T-helper 9 cell (primary cell): Measurements from ENCODE around the gene AKR1C4.
"Not testable (repeated sequence)": the region's sequence is repeated elsewhere in the genome, so short reads cannot be mapped to it uniquely, and the experiment has no call there.

Experiments
- DNase-seq: peaks from one replicate; pipeline ENCODE4 v3.0.0-alpha.2; 2020

Gene AKR1C4

GRCh38 chr10:5209776-5210175, 13.1 kb downstream of the AKR1C4 start:
- DNase-seq: not testable (repeated sequence)

- DNase-seq: not testable (repeated sequence)
Observed at GRCh38 chr10:5210261-5210660, 13.6 kb downstream of the AKR1C4 start.

DNA sequence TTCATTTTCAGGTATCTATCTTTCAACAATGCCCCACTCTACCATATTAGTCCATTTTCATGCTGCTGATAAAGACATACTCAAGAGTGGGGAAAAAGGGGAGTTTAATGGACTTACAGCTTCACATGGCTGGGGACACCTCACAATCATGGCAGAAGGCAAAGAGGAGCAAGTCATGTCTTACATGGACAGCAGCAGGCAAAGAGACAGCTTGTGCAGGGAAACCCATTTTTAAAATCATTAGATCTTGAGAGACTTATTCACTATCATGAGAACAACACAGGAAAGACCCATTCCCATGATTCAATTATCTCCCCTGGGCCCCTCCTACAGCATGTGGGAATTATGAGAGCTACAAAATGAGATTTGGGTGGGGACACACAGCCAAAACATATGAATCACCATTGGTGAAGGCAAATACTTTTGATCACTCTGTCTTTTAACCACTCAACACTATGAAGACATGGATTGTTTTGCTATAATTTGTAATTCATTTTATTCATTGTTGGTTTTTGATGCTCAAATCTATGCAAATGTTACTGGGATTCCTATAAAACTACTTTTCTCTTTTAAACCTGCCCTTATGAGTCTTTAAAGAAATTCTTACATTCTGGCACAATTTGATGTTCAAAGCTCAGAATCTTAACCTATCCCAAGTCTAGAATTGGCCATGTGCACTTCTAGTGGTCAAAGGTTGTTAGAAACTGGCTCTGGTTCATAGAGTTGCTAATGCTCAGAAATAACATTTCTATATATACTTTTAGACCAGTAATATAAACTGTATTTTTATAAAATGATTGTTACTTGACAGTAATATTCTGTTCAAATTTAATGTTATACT, 15.3 kb downstream of the AKR1C4 start:
- DNase-seq: no peak

DNA sequence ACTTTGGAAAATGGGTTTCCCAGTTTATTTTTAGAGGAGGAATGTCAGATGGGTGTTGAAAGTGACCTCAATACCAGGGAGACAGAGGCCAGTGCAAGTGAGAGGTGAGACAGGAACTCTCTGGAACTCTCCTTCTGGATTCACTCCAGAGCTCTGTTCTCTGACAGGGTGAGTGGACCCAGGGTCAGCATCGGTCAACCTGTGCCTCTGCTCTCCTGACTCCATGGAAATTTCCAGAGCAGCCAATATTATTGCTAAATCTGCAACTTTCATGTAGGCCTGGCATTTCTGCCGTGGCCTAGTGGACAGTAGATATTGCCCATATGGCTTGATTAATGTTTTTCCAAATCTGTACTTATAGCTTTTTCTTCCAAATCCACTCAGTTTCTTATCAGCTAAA, 20.2 kb downstream of the AKR1C4 start:
- DNase-seq: no peak

DNA sequence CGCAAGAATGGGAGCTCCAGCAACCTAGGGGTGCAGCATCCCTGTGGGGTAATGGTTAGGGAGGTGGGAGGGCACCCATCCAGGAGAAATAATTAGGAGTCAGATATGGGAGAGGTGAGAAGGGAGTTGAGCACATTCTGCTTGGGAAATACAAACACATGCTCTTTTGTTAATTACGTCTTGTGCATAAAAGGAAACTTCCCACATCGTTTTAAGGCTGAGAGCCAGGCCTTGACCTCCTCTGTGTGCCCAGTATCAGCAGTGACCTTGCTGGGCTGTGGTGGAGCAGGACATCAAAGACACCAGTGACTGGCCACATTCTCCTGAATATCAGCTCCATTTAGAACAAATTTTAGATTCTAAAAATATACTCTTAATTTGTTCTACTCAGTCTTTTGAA, 22.6 kb downstream of the AKR1C4 start:
- no peak for DNase-seq

DNA sequence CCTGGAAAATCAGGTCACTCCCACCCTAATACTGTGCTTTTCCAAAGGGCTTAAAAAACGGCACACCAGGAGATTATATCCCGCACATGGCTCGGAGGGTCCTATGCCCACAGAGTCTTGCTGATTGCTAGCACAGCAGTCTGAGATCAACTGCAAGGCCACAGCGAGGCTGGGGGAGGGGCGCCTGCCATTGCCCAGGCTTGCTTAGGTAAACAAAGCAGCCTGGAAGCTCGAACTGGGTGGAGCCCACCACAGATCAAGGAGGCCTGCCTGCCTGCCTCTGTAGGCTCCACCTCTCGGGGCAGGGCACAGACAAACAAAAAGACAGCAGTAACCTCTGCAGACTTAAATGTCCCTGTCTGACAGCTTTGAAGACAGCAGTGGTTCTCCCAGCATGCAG, 26.3 kb downstream of the AKR1C4 start:
- not testable (repeated sequence) for DNase-seq

- no peak for DNase-seq
Observed at GRCh38 chr10:5229019-5229418, 32.4 kb downstream of the AKR1C4 start.

DNA sequence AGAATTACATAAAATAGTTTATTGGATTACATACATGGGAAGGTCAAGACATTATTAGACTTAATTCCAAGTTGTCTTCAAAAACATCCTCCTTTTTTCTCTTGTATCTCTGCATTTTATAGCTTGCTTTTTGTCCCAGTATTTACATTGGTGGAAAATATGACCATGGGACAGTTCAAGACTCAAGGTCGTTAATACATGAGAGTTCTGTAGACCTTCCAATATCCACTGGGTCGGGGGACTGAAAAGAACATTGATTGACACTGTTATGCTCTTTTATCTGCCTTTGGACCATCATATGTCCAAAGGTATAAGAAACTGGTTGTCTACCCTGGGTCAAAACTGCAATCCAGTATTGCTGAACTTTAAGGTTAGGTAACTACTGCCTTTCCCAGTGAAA, 36.7 kb downstream of the AKR1C4 start:
- no peak for DNase-seq

GRCh38 chr10:5234106-5234860, 37.6 kb downstream of the AKR1C4 start:
- DNase-seq: no peak

DNA sequence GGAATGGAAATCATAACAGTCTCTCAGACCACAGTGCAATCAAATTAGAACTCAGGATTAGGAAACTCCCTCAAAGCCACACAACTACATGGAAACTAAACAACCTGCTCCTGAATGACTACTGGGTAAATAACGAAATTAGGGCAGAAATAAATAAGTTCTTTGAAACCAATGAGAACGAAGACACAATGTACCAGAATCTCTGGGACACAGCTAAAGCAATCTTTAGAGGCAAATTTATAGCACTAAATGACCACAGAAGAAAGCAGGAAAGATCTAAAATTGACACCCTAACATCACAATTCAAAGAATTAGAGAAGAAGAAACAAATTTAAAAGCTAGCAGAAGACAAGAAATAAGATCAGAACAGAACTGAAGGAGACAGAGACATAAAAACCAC, 40.9 kb downstream of the AKR1C4 start:
- not testable (repeated sequence) for DNase-seq

DNA sequence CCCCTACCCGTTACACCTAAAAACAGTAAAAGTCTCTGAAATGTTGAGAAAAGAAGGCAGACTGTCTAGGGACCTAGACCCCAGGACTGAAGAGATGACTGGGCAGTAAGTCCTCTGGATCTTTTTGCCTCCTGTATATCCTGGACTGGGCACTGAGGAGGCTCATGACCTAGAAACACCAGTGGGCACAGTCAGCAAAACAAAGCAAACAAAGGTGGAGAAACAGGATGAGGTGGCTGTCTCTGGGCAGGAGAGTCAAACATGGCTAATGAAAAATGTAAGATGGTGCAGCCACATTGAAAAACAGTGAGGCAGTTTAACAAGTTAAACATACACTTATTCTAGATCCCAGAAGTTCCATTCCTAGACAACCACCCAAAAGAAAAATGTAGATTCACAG, 45.9 kb downstream of the AKR1C4 start:
- no peak for DNase-seq

GRCh38 chr10:5243521-5243987, 46.9 kb downstream of the AKR1C4 start:
- DNase-seq: no peak

DNA sequence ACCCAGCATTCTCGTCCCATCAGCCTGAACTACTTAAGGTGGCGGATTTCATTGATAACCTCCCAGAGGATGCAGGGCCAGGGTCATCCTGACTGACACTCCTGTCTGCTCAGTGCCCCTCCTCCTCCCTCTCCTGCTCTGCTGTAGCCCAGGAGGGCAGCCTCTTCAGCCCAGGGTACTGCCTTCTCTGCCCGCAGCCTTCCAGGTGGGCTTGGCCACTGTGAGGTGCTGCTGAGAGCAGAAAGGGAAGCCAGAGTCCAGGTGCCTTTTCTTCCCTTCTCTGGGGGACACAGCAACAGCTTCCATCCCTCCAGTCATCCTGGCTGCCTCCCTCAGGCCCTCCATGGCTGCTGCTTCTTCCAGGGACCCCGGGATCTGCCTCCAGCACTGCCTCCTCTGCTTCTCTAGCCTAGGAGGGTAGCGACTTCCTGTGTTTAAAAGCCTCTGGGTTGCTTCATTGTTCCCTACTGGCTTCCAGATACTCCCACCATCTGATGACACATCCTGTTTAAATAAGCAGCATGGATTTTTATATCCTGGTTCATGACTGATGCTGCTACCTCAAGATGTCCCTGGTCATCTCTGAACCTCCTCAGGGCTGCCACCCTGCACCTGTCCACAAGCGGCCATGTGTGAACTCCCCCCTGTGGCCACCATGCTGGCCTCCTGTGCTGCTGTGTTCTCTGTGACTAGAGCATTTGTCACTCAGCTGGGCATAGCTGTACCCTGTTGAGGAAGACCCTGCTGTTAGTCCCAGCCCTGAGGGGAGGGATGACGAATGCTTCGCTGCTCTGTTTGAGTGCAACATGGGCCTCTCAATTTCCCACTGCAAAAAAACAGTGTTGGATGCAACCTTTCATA, 55.8 kb downstream of the AKR1C4 start:
- no peak for DNase-seq

- DNase-seq: no peak
Observed at GRCh38 chr10:5254488-5254887, 57.9 kb downstream of the AKR1C4 start.

GRCh38 chr10:5257768-5258167, 61.1 kb downstream of the AKR1C4 start:
- not testable (repeated sequence) for DNase-seq

DNA sequence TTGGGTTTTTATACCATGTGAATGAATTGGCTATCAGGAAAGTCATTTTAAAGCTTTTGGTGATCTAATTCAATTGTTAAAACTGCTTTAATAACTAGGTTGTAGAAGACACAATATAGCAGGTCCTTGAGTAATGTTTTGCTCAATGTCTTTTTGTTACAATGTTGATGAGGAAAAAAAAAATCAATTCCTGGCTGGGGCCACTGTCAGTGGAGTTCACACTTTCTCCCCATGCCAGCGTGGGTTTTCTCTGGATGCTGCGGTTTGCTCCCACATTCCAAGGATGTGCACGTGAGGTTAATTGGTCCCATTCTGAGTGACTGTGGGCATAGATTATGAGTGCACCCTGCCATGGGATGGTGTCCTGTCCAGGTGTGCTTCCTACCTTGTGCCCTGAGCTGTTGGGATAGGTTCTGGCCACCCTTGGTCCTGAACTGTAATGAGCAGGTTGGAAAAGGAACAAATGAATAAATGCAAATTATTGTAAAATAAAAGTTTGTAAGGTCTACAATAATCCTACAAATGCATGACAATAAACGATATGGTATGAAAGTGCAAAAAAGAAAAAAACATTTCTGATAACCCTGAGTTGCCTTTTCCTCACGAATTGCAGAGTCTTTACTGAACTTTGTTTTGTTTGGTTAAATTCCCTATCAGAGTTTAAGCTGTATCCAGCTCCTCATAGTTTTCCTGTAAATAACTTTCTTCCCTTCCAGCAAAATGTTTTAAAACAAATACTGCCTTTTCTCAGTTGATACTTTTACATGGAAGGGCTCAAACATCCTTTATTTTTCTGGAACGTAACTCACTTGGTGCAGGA, 62.7 kb downstream of the AKR1C4 start:
- no peak for DNase-seq

DNA sequence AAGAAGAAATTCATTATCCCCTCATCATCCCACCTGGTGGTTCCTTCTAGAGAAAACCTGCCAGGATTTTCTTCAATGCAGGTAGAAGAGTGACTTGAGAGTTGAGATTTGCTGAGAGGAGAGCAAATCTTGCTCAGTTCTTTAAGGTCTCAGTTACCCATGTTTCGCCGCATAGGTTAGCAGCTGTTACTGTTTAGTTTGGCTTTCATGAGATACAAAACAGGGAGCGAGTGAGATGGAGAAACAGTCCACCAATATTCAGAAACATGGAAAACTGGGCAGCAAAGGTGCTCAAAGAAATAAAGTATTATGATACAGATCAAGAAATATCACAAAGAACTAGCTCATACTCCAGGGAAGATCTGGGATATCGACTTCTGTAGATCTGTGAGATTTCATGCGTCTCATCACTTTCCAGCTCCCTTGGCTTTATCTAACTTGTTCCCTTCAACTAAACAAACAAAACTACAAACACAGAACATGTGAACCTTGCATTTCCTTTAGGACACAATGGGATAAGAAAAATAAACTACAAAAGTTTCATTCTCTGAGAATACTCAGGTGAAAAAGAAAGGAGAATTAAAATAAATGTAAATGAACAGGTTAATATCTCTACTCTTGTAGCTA, 63.4 kb downstream of the AKR1C4 start:
- no peak for DNase-seq

DNA sequence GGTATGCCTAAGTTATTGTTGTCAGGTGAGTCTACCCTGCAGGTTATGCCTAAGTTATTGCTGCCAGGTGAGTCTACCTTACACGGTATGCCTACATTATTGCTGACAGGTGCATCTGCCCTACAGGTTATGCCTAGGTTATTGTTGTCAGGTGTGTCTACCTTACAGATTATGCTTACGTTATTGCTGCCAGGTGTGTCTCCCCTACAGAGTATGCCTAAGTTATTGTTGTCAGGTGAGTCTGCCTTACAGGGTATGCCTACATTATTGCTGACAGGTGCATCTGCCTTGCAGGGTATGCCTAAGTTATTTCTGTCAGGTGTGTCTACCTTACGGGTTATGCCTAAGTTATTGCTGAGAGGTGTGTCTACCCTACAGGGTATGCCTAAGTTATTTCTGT, 64.2 kb downstream of the AKR1C4 start:
- no peak for DNase-seq

GRCh38 chr10:5265139-5265538, 68.5 kb downstream of the AKR1C4 start:
- DNase-seq: no peak

DNA sequence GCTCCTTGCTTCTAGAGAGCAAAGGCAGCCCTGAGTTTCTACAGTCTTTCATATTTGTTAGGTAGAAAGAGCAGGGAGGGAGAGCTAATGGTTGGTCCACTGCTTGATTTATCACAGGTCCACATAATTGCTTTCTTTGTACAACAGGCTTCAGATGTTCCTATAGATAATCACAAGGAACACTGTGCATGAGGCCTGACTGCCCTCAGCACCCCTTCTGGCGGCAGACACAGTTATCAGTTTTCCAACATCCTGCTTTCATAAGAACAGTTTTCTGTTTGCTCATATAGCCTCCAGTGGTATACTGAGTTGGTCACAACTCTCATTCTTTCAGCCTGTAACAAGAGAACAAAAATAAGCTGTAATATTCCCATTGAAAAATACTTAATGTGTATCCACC, 69.7 kb downstream of the AKR1C4 start:
- no peak for DNase-seq

GRCh38 chr10:5266804-5267203, 70.2 kb downstream of the AKR1C4 start:
- DNase-seq: no peak

GRCh38 chr10:5268234-5268633, 71.6 kb downstream of the AKR1C4 start:
- DNase-seq: no peak
